ENCODE measurements around the gene ENTREP1.

- TF ChIP-seq POLR2AphosphoS5 (IDR thresholded peaks at IDR 0.05) (no peak), POLR2A (IDR thresholded peaks at IDR 0.05) (no peak), CTCF (IDR thresholded peaks at IDR 0.05) (no peak)
Measured at GRCh38 chr9:69396759-69397158, 71.7 kb downstream of the ENTREP1 start.
